Right lung (tissue), 5 donors: ENCODE data around the gene DTD1. TPM values are rescaled to one million over a fixed set of nuclear protein-coding genes. Genes with fewer than 3 reads are reported as not detected.
"Not testable (repeated sequence)": the region's sequence is repeated elsewhere in the genome, so short reads cannot be mapped to it uniquely, and the experiment has no call there.

ENCODE experiments used
- DNase-seq, 2 donors: peaks; one replicate each; pipeline ENCODE4 v3.0.0-alpha.2; 2013
- polyA plus RNA-seq, 5 donors: library from polyadenylated mRNA; unstranded; fragments of 120-200 nt; gene quantifications; one replicate each; pipeline versions ENCODE4 v1.2.1 to v1.2.3, GENCODE V29; 2013; ENCODE audit warnings: inconsistent platforms in 1 of 5, low replicate concordance in 1 of 5; ENCODE audit not compliant: insufficient read length in 5 of 5, insufficient read depth in 1 of 5

DTD1 gene
- polyA plus RNA-seq, 5 donors, result 22.3 to 29.6 (median 25.4) TPM

DNA sequence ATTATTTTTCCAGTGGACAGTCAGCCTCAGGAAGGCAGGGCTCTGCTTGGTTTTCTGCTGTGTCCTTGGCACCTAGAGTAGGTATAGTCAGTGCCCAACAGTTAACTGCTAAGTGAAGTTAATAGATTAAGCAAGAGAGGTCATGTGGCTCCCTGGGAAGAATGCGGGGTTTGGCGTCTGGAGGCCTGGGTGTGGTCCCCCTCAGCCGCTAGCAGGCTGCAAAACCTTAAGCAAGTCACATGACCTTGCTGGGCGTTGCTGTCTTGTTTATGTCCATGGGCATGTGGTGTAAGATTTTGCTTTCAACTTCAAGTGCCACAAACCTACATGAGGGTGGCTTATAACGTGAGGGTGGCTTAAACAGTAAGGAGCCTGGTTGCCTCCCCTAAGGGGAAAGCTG, 150.2 kb downstream of the DTD1 start:
- no peak for DNase-seq

DNA sequence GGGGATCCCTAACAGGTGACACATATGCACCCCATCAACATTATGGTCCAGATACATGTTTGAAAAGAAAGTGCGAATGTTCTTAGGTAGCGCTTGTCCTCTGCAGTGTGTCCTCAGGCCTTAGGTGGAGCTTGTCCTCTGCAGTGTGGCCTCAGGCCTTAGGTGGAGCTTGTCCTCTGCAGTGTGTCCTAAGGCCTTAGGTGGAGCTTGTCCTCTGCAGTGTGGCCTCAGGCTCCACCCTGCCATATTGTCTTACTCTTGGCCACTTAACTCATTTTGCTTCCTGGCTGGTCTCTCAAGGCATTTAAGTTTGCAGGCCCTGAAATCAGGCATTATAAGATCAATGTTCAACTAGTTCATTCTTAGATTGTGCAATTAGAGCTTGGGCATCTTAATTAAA, 151.0 kb downstream of the DTD1 start:
- DNase-seq, result no peak

DNA sequence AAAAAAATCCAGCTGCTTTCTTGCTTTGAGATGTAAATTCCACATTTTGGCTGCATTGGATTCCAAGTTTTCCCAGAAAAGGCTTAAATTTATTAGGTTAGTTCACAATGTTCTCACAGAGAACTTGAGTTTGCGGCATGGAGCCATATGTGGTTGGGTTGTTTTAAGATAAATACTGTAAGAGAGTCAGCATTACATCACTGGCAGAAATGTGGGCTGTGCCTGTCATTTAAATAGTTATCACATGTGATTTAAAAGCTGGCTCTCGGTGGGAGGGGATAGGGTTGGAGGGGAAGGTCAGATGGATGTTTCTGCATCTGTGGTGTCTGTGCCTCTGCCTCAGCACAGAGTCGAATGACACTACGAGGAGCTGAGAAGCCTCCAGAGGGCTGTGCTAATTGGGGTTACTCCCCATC, 151.9 kb downstream of the DTD1 start:
- DNase-seq, result peak; percentile 17 to 24

DNA sequence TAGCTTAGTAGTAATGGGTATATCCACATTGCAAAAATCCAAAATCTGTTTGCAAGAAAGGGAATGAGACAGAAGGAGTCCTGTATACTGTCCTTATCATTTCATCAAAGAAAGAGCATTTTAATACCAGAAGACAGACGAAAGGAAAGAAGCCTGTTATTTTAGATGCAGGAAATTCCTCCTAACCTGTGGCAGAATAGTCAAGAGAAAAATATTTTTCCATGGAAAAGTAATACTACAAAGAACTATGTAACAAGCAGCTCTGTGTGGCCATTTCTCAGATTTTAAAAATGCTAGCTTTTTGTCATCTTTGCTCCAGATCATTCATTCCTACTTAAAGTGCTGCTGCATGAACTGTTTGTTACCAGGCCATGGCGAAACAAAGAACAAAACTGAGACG, 152.9 kb downstream of the DTD1 start:
- DNase-seq, result no peak

DNA sequence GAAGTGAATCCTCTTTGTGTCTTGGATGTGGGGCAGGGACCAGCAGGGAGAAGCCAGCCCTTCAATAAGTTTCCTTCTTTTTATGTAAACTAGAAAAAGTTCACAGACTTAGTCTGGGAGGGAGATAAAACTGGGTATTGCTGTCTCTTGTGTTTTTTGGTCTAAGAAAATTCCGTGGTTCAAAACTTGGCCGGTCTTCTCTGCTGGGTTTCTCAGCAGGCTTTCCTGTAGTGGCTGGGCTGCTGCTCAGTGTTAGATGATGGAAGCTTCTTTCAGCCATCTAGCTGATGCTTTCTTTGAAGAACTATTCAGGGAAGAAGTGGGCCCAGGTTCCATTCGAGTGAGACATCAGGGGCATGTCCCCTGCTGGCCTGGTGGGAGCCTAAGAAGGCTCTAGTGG, 155.0 kb downstream of the DTD1 start:
- no peak for DNase-seq

DNA sequence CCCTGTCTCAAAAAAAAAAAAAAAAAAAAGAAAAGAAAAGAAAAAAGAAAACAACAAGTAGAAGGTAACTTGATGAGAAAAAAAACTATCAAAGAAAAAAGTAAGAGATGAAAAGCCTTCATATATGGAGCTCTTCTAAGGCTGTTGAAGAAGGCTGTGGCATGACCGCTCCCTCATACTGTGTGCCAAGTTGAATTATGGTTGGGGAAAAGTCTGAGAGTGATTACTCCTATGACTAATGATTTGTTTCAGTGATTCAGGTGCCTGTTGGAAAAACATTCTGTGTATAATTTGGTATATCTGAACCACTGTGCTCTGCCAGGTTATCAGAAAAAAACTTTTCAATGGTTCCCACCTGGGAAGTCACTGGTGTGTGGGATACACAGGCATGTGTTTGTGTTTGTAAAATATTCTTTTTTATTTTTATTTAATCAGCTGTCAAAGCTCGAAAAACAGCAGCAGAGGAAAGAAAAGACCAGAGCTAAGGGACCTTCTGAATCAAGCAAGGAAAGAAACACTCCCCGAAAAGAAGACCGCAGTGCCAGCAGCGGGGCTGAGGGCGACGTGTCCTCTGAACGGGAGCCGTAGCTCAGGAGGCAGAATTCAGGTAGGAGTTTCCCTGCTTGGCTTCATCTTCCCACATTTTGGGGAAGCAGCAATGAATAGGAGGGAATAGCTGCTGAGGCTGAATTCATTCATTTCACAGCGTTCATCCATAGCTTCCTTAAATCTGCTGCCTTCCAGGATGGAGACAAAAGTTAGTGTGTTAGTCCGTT, 156.0 kb downstream of the DTD1 start:
- no peak for DNase-seq

DNA sequence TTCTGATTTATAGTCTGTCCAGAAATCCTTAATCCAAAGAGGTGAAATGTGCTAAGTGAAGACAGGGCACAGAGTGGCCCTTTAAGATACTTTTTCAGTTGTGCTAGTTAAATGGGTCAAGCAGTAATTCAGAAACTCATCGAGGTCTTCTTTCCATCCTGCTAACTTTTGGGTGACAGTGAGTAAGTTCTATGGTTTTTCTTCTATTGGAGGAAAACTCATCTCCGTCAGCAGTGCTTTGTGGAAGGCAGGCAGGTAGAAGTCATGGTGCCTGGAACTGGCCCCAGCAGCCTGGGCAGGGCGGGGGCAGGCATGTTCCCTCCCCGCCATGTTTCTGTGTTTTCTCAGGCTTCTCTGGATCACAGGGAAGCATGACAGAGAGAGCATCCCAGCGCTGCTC, 159.2 kb downstream of the DTD1 start:
- DNase-seq, result no peak

DNA sequence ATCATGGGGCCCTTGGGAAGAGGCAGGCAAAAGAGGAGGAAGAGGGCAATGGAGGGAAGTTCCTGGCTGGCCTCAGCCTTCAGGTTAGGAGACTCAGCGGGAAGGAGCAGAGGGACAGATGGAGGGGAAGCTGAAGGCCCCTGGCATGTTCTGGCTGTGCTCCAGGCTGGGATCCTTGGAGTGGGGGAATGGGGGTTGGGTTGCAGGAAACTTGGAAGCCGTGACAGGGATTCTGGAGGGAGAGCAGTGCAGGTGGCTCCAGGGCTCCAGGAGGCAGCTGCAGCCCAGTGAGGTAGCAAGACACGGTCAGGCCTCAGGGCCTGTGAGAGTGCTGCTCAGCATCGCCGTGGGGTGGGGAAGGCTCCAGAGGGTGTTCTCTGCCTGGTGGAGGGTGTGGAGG, 161.1 kb downstream of the DTD1 start:
- DNase-seq, result no peak

DNA sequence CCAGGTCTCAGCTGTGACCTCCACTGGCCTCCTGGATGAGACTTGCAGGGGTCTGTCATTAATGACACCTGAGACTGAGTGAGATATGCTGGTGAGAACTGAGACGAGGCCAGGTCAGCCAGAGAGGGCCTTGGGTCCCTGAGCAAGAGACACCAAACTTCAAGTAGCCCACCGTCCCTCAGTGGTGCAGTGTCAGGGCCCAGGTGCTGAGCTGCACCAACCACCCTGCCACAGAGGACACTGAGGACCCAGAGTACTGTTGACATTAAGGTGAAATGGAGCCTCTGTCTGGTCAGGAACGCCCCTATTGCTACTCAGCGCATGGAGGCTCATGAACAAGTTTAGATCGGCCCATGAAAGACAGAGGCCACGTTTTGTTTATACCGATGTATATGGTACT, 161.7 kb downstream of the DTD1 start:
- no peak for DNase-seq

DNA sequence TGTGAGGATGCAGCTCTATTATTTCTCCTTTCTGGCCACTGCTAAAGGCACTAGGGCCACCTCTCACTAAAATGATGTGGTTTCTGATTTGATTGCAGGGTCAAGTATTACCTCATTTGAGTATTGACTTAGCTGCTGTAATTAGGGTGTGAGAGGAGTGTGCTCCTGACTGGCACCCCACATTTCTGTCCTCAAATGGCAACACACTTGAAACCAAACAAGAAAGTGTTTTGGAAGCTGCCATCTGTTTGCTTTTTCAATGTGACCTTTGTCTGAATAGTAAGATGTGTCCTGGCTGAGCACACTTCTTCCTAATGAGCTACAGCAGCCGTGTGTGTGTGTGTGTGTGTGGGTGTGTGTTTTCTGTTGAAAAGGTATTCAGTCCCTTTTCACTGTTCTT, 162.9 kb downstream of the DTD1 start:
- DNase-seq, result no peak

DNA sequence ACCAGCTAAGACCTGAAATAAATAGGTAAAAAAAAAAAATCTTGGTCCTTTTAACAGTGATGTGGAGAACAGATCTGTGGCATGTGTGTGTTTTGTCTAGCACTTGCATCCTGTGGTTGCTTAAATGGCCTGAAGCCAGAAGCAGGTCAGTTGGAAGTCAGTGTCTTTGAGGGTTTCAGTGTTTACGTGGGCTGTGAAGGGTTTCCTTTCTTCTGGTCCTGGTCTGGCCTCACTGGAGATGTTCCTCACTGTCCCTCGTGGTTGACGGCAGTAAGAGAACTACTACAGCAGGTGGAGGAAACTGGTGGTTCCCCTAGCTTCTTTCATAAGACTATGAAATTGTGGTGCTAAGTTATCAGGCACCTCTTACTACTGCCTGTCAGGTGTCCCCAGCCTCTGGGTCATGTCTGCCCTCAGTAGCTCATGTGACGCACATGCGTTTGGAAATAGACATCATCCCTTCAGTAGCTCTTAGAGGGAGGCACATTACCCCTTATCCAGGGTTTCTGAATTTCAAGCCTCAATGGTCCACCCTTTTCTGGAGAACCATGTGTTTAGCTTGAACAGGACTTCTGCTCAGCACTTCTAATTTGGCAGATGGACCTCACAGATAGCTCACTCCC, 166.3 kb downstream of the DTD1 start:
- no peak for DNase-seq

DNA sequence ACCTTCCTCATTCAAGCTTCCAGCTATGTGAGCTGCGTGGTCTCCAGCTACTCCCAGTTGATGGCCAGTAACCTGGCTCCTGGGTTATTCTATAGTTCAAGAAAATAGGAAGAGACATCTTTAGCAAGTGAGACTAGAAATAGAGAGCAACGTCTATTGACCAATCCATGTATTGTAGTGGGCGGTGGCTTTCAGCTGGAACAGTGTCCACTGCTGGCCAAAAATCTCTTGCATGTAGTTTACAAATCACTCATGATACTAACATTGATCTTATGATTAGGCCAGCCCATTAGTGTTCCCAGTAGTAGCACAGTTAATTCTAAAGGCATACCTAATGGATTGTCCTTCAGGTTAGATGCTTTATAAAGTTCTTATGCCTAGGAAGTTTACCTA, 166.8 kb downstream of the DTD1 start:
- no peak for DNase-seq

DNA sequence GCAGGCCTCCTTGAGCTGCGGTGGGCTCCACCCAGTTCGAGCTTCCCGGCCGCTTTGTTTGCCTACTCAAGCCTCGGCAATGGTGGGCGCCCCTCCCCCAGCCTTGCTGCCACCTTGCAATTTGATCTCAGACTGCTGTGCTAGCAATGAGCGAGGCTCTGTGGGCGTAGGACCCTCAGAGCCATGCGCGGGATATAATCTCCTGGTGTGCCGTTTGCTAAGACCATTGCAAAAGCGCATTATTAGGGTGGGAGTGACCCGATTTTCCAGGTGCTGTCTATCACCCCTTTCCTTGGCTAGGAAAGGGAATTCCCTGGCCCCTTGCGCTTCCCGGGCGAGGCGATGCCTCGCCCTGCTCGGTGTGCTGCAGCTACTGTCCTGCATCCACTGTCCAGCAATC, 173.0 kb downstream of the DTD1 start:
- DNase-seq, result not testable (repeated sequence)

DNA sequence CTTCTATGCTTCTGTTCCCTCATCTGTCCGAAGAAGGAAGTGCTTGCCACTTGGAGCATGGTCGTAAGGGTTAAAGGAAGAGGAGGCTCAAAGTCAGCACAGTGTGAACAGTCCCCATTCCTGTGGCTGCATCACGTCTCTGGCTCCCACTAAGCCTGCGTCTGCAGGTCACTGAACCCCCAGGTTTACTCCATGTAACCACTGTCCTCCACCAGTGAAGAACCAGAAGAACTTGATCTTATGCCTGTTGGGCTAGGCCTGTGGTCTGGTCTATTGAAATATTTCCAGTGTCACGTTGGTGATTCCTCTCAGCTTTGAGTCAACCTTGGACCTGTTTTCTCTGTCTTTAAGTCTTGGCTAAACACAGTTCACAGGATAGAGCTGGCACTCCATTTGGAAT, 179.8 kb downstream of the DTD1 start:
- DNase-seq, result no peak

DNA sequence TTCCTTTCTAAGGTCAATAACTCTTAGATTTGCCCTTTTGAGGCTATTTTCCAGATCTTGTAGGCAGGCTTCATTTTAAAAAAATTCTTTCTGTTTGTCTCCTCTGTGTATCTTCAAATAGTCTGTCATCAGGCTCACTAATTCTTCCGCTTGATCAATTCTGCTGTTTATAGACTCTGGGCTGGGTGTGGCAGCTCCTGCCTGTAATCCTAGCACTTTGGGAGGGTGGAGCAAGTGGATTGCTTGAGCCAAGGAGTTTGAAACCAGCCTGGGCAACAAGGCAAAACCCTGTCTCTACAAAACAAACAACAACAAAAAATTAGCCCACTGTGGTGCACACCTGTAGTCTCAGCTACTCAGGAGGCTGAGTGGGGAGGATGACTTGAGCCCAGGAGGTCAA, 185.7 kb downstream of the DTD1 start:
- DNase-seq, result no peak

DNA sequence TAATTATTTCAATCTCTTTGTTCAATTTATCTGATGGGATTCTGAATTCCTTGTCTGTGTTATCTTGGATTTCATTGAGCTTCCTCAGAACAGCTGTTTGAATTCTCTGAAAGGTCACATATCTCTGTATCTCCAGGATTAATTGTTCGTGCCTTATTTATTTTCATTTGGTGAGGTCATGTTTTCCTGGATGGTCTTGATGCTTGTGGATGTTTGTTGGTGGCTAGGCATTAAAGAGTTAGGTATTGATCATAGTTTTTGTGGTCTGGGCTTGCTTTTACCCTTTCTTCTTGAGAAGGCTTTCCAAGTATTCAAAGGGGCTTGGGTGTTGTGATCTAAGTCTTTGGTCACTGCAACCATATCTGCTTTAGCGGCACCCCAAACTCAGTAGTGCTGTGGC, 186.4 kb downstream of the DTD1 start:
- no peak for DNase-seq

DNA sequence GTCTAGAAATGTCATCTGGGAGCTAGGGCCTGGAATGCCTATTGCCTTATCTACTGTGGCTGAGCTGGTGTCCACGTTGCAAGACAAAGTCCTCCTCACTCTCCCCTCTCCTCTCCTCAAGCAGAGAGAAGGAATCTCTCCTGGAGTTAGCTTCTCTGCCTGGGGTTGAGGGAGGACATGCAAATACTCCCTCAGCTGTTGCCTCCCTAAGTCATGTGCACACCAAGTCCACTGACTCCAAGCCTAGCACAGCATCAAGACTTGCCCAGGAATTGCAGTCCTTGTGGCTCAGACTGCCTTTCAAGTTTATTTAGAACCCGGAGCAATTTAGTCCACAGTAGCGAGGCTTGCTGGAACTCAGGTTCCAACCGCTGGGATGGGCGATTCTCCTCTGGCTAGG, 187.8 kb downstream of the DTD1 start:
- no peak for DNase-seq

DNA sequence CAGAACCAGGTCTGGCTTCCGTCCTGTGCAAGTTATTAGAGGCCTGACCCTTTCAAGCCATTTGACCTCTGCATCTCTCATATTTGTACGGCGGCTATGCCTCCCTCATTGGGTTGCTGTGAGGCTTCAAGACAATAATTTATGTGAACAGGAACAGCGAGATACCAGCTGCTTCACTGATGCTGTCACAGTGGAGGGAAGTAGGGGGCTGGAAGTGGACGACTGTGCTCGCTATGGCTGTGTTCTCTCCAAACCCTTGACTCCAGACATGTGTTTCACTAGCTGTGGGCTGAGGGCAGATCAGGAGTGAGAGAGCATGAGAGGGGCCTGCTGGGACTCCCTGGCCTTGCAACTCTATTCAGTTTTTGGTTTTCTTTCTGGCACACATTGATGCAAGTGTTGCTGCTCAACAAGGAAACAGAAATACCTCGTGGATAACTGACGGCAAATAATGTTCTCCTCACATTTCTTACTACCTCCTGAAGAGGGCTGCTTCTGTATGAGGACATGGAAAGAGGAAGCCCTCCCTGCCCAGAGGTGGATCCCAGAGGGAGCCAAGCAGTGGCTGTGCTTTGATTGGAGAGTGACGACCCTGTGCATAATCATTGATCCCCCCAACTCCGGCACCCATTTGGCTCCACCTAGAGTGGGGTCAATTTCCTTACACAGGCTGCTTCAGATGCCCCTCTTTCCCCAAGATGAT, 191.0 kb downstream of the DTD1 start:
- DNase-seq, result no peak

DNA sequence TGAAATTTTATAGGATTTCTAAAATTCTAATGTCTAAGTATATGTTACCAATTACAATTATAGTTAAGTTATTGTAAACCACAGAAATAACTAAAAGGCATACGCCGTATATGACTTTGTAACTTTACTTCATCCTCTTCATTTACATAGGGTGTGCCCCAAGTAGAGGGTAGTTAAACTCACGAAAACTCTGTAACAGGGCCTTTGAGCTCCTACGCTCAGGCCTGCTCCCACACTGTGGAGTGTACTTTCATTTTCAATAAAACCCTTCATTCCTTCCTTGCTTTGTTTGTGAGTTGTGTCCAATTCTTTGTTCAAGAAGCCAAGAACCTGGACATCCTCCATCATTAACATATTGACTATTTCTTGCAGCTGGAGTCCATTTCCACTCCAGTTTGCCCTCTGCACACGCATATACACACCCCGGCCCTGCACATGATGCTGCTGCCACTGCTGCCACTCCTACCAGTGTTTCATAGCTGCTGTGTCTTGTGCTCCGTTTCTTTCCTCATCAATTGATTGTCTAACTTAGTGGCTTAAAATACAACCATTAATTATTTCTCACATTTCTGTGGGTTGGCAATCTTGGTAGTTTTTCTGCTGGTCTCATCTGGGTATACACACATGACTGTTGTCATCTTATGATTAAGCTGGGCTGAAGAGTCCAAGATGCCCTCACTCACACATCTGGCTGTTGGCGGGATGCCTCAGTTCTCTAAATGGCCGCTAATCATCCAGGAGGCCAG, 192.7 kb downstream of the DTD1 start:
- no peak for DNase-seq

DNA sequence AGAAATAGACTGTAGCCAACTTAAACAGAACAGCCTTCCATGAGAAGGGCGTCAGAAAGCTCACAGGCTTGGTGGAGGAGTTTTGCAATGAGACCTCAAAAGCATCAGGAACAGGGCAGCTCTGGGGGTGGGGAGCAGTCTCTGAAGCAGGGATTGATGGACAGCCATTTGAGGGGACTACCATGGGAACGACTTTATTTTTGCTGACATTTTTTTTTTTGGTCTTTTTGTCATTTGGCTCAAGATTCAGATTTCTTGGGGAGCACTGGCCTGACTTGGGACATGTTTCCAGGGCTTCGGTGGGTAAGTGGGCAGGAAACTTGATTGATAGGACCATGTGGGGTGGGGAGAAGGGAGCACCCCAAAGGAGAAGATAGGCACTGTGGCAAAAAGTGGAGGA, 193.7 kb downstream of the DTD1 start:
- no peak for DNase-seq

DNA sequence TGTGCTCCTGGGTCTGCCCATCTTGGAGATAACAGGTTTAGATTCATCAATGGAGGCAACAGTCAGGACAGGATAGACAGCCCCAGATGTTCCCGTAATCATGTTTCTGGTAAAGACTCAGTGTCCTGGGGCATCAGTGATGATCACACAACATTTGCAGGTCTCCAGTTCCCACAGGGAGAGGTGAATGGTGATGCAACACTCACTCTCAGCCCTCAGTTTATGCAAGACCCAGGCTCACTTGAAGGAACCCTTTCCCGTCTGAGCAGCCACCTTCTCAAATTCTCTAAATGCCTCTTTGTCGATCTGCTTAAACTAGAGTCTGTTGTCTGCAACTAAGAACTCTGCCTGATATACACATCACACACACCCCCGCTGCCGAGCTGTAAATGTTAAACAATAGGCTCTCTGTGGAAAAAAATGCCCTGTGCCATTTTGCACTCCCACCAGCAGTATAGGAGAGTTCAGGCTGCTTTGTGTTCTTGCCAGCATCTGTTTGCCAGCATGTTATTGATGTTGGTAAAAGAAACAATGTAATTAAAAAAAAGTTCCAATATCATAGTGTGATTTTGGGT, 195.6 kb downstream of the DTD1 start:
- DNase-seq, result no peak

DNA sequence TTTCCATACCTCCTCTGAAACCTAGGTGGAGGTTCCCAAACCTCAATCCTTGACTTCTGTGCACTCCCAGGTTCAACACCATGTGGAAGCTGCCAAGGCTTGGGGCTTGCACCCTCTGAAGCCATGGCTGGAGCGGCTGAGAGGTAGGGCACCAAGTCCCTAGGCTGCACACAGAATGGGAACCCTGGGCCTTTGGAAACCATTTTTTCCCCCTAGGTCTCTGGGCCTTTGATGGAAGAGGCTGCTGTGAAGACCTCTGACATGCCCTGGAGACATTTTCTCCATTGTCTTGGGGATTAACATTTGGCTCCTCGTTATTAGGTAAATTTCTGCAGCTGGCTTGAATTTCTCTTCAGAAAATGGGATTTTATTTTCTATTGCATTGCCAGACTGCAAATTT, 199.2 kb downstream of the DTD1 start:
- not testable (repeated sequence) for DNase-seq
